AG09309 (cell line): ENCODE measurements around the gene RPS19BP1.

Experiments used
- DNase-seq: peaks from one replicate; pipeline ENCODE4 v3.0.0-alpha.2; 2010; ENCODE audit warnings: low read depth
- H3K4me3 ChIP-seq: 2 replicates; pipeline ENCODE4 v1.5.1; 2011; ENCODE audit warnings: mild to moderate bottlenecking, low read depth, low read length, moderate library complexity; ENCODE audit not compliant: control insufficient read depth
- TF ChIP-seq, protein P1 (sequence below): IDR thresholded peaks from 2 replicates; pipeline ENCODE4 v1.5.1; 2011; ENCODE audit warnings: mild to moderate bottlenecking, low read depth, low read length, inconsistent platforms; ENCODE audit not compliant: insufficient read depth, control insufficient read depth; ENCODE audit errors: missing control alignments

RPS19BP1 gene

DNA sequence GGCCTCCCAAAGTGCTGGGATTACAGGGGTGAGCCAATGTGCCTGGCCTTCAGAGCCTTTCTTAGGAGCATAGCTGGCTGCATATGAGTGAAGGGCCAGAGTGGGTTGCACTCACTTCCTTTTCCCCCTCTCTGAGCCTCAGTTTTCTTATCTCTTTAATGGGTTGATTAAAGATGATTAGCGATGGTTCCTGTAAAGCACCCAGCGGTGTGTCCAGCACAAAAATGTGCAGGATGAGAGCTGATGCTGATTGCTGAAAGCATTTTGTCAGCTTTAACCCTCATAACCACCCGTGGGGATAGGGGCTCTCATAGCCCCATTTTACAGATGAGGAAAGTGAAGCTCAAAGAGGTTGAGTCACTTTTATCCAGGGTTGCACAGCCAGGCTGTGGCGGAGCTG is 43.5 kb upstream of the RPS19BP1 start:
- TF ChIP-seq, protein P1, sequence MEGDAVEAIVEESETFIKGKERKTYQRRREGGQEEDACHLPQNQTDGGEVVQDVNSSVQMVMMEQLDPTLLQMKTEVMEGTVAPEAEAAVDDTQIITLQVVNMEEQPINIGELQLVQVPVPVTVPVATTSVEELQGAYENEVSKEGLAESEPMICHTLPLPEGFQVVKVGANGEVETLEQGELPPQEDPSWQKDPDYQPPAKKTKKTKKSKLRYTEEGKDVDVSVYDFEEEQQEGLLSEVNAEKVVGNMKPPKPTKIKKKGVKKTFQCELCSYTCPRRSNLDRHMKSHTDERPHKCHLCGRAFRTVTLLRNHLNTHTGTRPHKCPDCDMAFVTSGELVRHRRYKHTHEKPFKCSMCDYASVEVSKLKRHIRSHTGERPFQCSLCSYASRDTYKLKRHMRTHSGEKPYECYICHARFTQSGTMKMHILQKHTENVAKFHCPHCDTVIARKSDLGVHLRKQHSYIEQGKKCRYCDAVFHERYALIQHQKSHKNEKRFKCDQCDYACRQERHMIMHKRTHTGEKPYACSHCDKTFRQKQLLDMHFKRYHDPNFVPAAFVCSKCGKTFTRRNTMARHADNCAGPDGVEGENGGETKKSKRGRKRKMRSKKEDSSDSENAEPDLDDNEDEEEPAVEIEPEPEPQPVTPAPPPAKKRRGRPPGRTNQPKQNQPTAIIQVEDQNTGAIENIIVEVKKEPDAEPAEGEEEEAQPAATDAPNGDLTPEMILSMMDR, result no peak
- no peak overlapping the region for H3K4me3 ChIP-seq
- no peak for DNase-seq

DNA sequence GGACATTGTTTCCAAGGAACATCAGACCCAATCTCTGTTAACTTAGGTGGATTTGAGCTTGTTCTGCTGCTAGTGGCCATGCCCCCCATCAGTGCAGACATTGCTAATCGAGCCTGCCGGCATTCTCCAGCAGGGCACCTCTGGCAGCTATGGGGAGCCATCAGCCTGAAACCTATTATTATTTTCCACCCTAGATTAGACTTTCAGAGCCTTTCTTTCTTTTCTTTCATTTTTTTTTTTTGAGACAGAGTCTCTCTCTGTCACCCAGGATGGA is 42.9 kb upstream of the RPS19BP1 start:
- TF ChIP-seq, protein P1, result no peak
- DNase-seq, result no peak
- no peak overlapping the region for H3K4me3 ChIP-seq

DNA sequence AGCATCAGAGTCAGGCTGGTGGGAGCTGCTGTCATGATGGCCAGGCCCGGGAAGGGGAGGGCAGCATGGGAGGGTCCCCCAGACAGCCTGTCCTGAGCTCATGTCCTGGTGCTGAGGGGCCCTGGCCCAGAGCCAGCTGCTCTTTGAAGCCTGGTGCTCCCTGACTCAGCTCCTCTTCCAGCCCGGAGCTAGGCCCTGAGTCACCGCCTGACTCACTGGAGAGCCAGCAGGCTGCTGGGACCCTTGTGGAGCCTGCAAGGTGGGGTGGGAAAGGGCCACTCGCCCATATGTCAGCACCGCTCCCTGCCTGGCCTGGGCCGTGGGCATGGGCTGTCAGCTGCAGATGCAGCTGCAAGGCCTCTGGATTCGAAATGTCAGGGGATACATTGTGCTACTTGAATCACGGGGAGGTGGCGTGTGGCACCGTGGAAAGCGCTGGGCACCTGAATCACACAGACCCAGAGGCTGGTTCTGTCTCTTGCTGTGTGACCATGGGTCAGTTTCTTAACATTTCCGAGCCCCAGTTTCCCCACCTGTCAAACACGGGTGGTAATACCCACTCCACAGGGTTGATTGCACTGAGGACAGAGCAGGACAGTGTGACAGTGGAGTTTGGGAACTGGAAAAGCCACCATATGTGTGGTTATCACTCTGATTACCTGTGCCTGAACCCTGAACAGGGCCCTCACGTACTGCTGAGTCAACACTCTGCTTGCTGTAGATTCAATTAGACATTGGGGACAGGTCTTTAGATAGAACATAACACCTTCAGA is 42.4 kb upstream of the RPS19BP1 start:
- peak; percentile 21 for DNase-seq
- TF ChIP-seq, protein P1, result no peak
- H3K4me3 ChIP-seq, result no peak overlapping the region

DNA sequence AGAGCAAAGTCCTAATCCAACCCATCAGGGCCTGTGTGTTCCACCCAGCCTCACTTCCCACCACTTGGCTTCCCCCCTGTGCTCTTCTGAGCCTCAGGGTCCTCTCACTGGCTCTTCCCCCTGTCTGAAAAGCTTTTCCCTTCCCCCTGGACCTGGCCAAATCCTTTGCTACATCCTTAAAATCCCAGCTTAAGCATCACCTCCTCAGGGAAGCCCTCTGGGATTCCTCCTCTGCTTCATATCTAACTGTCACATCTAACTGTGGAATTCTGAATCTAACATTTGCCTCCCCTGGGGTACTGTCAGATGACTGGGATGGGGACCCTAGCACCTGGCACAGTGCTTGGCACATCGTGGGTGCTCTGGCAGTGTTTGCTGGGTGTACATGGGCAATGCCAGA is 39.0 kb upstream of the RPS19BP1 start:
- no peak overlapping the region for H3K4me3 ChIP-seq
- TF ChIP-seq, protein P1, result no peak
- no peak for DNase-seq

DNA sequence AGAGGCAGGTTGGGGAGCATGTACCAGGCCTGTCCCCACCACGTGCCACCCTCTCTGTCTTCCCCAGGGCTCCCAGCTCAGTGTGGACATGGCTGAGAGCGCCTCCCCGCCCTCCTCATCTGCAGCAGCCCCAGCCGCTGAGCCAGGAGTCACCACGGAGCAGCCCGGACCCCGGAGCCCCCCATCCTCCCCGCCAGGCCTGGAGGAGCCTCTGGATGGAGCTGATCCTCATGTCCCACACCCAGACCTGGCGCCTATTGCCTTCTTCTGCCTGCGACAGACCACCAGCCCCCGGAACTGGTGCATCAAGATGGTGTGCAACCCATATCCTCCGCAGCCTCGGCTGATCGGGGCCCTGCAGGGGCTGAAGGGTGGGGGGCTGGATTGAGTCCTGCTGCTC is 38.1 kb upstream of the RPS19BP1 start, which contains the start of gene CACNA1I:
Gene CACNA1I (plus strand): TSS at position 89 of the 400 bp plus-strand sequence. CDS start 0 bp downstream, at position 89.
- no peak within 1 kb of the TSS for H3K4me3 ChIP-seq
- no peak for DNase-seq
- TF ChIP-seq, protein P1, result no peak

DNA sequence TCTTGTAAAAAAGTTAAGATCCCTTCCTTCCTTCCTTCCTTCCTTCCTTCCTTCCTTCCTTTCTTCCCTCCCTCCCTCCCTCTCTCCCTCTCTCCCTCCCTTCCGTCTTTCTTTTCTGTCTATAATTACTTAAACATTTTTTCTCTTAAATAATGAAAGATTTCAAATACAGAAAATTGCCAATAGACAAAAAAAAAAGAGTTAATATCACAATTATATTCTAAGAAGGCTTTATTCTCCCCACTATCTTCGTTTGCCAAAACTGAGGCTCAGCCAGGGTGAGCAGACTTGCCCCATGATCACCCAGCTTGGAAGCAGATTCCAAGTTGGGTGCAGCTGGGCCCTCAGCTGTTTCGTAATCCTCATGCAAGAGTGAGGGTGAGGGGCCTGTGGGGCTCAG is 37.7 kb upstream of the RPS19BP1 start:
- DNase-seq, result no peak
- no peak overlapping the region for H3K4me3 ChIP-seq
- TF ChIP-seq, protein P1, result no peak

DNA sequence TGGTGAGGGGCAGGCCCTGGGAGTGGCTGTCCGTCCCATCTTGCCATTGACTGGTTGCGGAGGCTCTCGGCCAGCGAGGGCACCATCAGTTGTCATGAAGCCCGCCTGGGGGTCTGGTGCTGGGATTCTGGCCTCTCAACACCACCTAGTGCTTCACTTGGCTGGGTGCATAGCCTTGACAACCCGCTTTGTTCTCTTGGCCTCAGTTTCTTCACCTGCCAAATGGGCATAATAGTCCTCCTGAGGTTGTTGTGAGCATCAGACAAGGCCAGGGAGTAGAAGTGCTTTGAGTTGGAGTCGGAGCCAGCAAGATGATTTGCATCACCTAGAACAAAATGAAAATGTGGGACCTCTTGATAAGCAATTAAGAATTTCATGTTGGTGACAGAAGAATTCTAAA is 36.5 kb upstream of the RPS19BP1 start:
- H3K4me3 ChIP-seq, result no peak overlapping the region
- no peak for DNase-seq
- TF ChIP-seq, protein P1, result no peak
